ENCODE results near the gene TMOD2.

The TMOD2 gene

GRCh38 chr15:51755790-51756189 is 4.4 kb downstream of the TMOD2 start:
- peak overlapping the region in 8 of 11 experiments; percentile 4 to 65 (median 44); a peak in 11 of 22 replicates for H3K9ac ChIP-seq
- peak overlapping the region in 9 of 11 experiments; percentile 13 to 77 (median 64); a peak in 15 of 22 replicates for H3K27ac ChIP-seq
- peaks cover 0 to 5% (median 0%) of the 10 kb centered on the region in 11 experiments; a peak in 3 of 22 replicates for H3K27me3 ChIP-seq
- no peak for TF ChIP-seq Cebpa-rat (IDR thresholded peaks at IDR 0.05)
- peak overlapping the region in 5 of 10 experiments; percentile 15 to 45 (median 20); a peak in 8 of 20 replicates for H3K4me3 ChIP-seq
- H3K4me1 ChIP-seq = peaks cover 41 to 90% (median 75%) of the 10 kb centered on the region in 10 experiments
- peak overlapping the region; percentile 56 to 95 (median 85) for H3K4me2 ChIP-seq
- H4K20me1 ChIP-seq = peaks cover 0 to 15% (median 0%) of the 10 kb centered on the region in 11 experiments; a peak in 3 of 22 replicates
- peaks cover 0 to 8% (median 0%) of the 10 kb centered on the region in 11 experiments; a peak in 3 of 22 replicates for H3K36me3 ChIP-seq
- H3K9me3 ChIP-seq (replicated peaks in 1 of 11) = peaks cover 0 to 19% (median 0%) of the 10 kb centered on the region in 11 experiments; a peak in 9 of 22 replicates

- Histone ChIP-seq H3K4me3 (peak overlapping the region in 5 of 10 experiments; percentile 15 to 45 (median 20); a peak in 7 of 20 replicates), H3K27ac (peak overlapping the region in 8 of 11 experiments; percentile 48 to 77 (median 66); a peak in 15 of 22 replicates), H4K20me1 (peaks cover 0 to 15% (median 0%) of the 10 kb centered on the region in 11 experiments; a peak in 3 of 22 replicates), H3K9me3 (replicated peaks in 1 of 11) (peaks cover 0 to 19% (median 0%) of the 10 kb centered on the region in 11 experiments; a peak in 9 of 22 replicates), H3K4me2 (peak overlapping the region; percentile 56 to 95 (median 85)), H3K36me3 (peaks cover 0 to 8% (median 0%) of the 10 kb centered on the region in 11 experiments; a peak in 3 of 22 replicates), H3K9ac (peak overlapping the region in 7 of 11 experiments; percentile 27 to 65 (median 50); a peak in 10 of 22 replicates), H3K27me3 (0 out of 22 replicates have a peak, but pooled peaks cover 0 to 5% (median 0%) of the 10 kb centered on the region in 11 experiments), H3K4me1 (peaks cover 37 to 91% (median 75%) of the 10 kb centered on the region in 10 experiments)
- TF ChIP-seq Cebpa-rat (IDR thresholded peaks at IDR 0.05) = peak in 6 of 11 experiments; percentile 30 to 65 (median 48); a peak in 6 of 22 replicates
These were observed 5.1 kb downstream of the TMOD2 start for GRCh38 chr15:51756482-51756881.

- peaks cover 0 to 19% (median 0%) of the 10 kb centered on the region in 11 experiments; a peak in 3 of 22 replicates for H4K20me1 ChIP-seq
- peaks cover 0 to 8% (median 0%) of the 10 kb centered on the region in 11 experiments; a peak in 3 of 22 replicates for H3K36me3 ChIP-seq
- no peak overlapping the region for H3K27ac ChIP-seq
- no peak overlapping the region for H3K4me3 ChIP-seq
- no peak overlapping the region for H3K9ac ChIP-seq
- H3K9me3 ChIP-seq (replicated peaks in 1 of 11) = peaks cover 0 to 19% (median 0%) of the 10 kb centered on the region in 11 experiments; a peak in 9 of 22 replicates
- H3K4me2 ChIP-seq = peak overlapping the region in 5 of 11 experiments; percentile 63 to 95 (median 87); a peak in 9 of 22 replicates
- no peak for TF ChIP-seq Cebpa-rat (IDR thresholded peaks at IDR 0.05)
- H3K27me3 ChIP-seq = 0 out of 22 replicates have a peak, but pooled peaks cover 0 to 5% (median 0%) of the 10 kb centered on the region in 11 experiments
- H3K4me1 ChIP-seq = peaks cover 32 to 87% (median 70%) of the 10 kb centered on the region in 10 experiments
These were observed 6.1 kb downstream of the TMOD2 start for GRCh38 chr15:51757450-51757849.

GRCh38 chr15:51758645-51759044 is 7.2 kb downstream of the TMOD2 start:
- H3K4me1 ChIP-seq = peaks cover 23 to 75% (median 58%) of the 10 kb centered on the region in 10 experiments
- TF ChIP-seq Cebpa-rat (IDR thresholded peaks at IDR 0.05) = no peak
- H3K9me3 ChIP-seq (replicated peaks in 1 of 11) = peaks cover 0 to 19% (median 0%) of the 10 kb centered on the region in 11 experiments; a peak in 9 of 22 replicates
- no peaks in the 10 kb centered on the region for H3K27me3 ChIP-seq
- peaks cover 0 to 8% (median 0%) of the 10 kb centered on the region in 11 experiments; a peak in 3 of 22 replicates for H3K36me3 ChIP-seq
- no peak overlapping the region for H3K4me3 ChIP-seq
- H3K27ac ChIP-seq = no peak overlapping the region
- H3K4me2 ChIP-seq = peak overlapping the region in 5 of 11 experiments; percentile 23 to 94 (median 37); a peak in 8 of 22 replicates
- H4K20me1 ChIP-seq = peaks cover 0 to 25% (median 0%) of the 10 kb centered on the region in 11 experiments; a peak in 2 of 22 replicates
- no peak overlapping the region for H3K9ac ChIP-seq

GRCh38 chr15:51759557-51760070 is 8.2 kb downstream of the TMOD2 start:
- no peak overlapping the region for H3K27ac ChIP-seq
- H3K9ac ChIP-seq = no peak overlapping the region
- H3K4me2 ChIP-seq = peak overlapping the region in 6 of 11 experiments; percentile 23 to 94 (median 37); a peak in 11 of 22 replicates

GRCh38 chr15:51760805-51761204 is 9.4 kb downstream of the TMOD2 start:
- Histone ChIP-seq H3K4me3 (no peak overlapping the region), H3K4me1 (peaks cover 7 to 59% (median 39%) of the 10 kb centered on the region in 10 experiments), H3K9me3 (replicated peaks in 1 of 11) (peaks cover 0 to 9% (median 0%) of the 10 kb centered on the region in 11 experiments; a peak in 8 of 22 replicates)

More at GRCh38 chr15:51759557-51760070, 8.2 kb downstream of the TMOD2 start:
- TF ChIP-seq Cebpa-rat (IDR thresholded peaks at IDR 0.05) = peak in 5 of 11 experiments; percentile 20 to 48 (median 44); a peak in 7 of 22 replicates
- H3K4me1 ChIP-seq = peaks cover 16 to 66% (median 48%) of the 10 kb centered on the region in 10 experiments
- H3K9me3 ChIP-seq (replicated peaks in 1 of 11) = peaks cover 0 to 12% (median 0%) of the 10 kb centered on the region in 11 experiments; a peak in 8 of 22 replicates
- no peaks in the 10 kb centered on the region for H3K27me3 ChIP-seq
- H3K36me3 ChIP-seq = peaks cover 0 to 8% (median 0%) of the 10 kb centered on the region in 11 experiments; a peak in 3 of 22 replicates
- H3K4me3 ChIP-seq = no peak overlapping the region
- H4K20me1 ChIP-seq = peaks cover 0 to 35% (median 0%) of the 10 kb centered on the region in 11 experiments; a peak in 2 of 22 replicates

GRCh38 chr15:51765751-51766150 is 14.4 kb downstream of the TMOD2 start:
- H3K9ac ChIP-seq = no peak overlapping the region
- peaks cover 0 to 47% (median 0%) of the 10 kb centered on the region in 11 experiments; a peak in 2 of 22 replicates for H4K20me1 ChIP-seq
- H3K9me3 ChIP-seq (replicated peaks in 1 of 11) = peaks cover 0 to 6% (median 0%) of the 10 kb centered on the region in 11 experiments; a peak in 1 of 22 replicates
- no peak overlapping the region for H3K4me3 ChIP-seq
- no peak for TF ChIP-seq Cebpa-rat (IDR thresholded peaks at IDR 0.05)
- H3K27ac ChIP-seq = no peak overlapping the region
- peak overlapping the region in 8 of 11 experiments; percentile 22 to 65 (median 47); a peak in 13 of 22 replicates for H3K4me2 ChIP-seq
- H3K36me3 ChIP-seq = peaks cover 17 to 41% (median 28%) of the 10 kb centered on the region in 11 experiments; a peak in 20 of 22 replicates
- H3K27me3 ChIP-seq = no peaks in the 10 kb centered on the region
- peaks cover 24 to 35% (median 28%) of the 10 kb centered on the region in 10 experiments for H3K4me1 ChIP-seq

More at GRCh38 chr15:51760805-51761204, 9.4 kb downstream of the TMOD2 start:
- H3K4me2 ChIP-seq = peak overlapping the region in 4 of 11 experiments; percentile 3 to 24 (median 13); a peak in 2 of 22 replicates
- H3K36me3 ChIP-seq = peaks cover 0 to 8% (median 0%) of the 10 kb centered on the region in 11 experiments; a peak in 3 of 22 replicates
- no peak overlapping the region for H3K9ac ChIP-seq
- no peak for TF ChIP-seq Cebpa-rat (IDR thresholded peaks at IDR 0.05)
- no peaks in the 10 kb centered on the region for H3K27me3 ChIP-seq
- H3K27ac ChIP-seq = no peak overlapping the region
- peaks cover 0 to 45% (median 0%) of the 10 kb centered on the region in 11 experiments; a peak in 2 of 22 replicates for H4K20me1 ChIP-seq

GRCh38 chr15:51766341-51766740 is 14.9 kb downstream of the TMOD2 start:
- no peak for TF ChIP-seq Cebpa-rat (IDR thresholded peaks at IDR 0.05)
- H3K9ac ChIP-seq = no peak overlapping the region
- peaks cover 0 to 47% (median 0%) of the 10 kb centered on the region in 11 experiments; a peak in 2 of 22 replicates for H4K20me1 ChIP-seq
- peaks cover 17 to 46% (median 32%) of the 10 kb centered on the region in 11 experiments; a peak in 20 of 22 replicates for H3K36me3 ChIP-seq
- no peak overlapping the region for H3K27ac ChIP-seq
- peaks cover 24 to 36% (median 27%) of the 10 kb centered on the region in 10 experiments for H3K4me1 ChIP-seq
- H3K4me3 ChIP-seq = no peak overlapping the region
- no peaks in the 10 kb centered on the region for H3K27me3 ChIP-seq
- H3K4me2 ChIP-seq = peak overlapping the region; percentile 10 to 65 (median 43); a peak in 20 of 22 replicates
- H3K9me3 ChIP-seq (replicated peaks in 1 of 11) = peaks cover 0 to 6% (median 0%) of the 10 kb centered on the region in 11 experiments; a peak in 1 of 22 replicates

Measured in BLaER1 treated with 17β-estradiol and CSF1 and Interleukin-3, amounts not matched to agents 10 nM and 100 nM (cell line).